Effector memory CD8-positive, alpha-beta T cell (primary cell): Measurements from ENCODE around the gene FBXO10.

Experiments used
- ATAC-seq: fragments of 150-1000 bp; cut with Tn5 transposase; replicated peaks from 2 replicates; pipeline ENCODE4 v1.10.0; 2021; ENCODE audit warnings: mild to moderate bottlenecking, moderate library complexity
- DNase-seq, 3 experiments: peaks; one replicate each; pipeline ENCODE4 v3.0.0; 2021
- H3K27ac Mint-ChIP-seq, 2 donors: one replicate each; pipeline ENCODE4 v1.8.0; 2022; ENCODE audit warnings: mild to moderate bottlenecking in 2 of 2, mixed read lengths in 2 of 2, moderate library complexity in 2 of 2
- H3K27me3 Mint-ChIP-seq, 2 donors: one replicate each; pipeline ENCODE4 v1.8.0; 2022; ENCODE audit warnings: mixed read lengths in 2 of 2
- H3K36me3 Mint-ChIP-seq: one replicate; pipeline ENCODE4 v1.8.0; 2022; ENCODE audit warnings: mild to moderate bottlenecking, moderate library complexity, mixed read lengths; ENCODE audit not compliant: insufficient read depth
- H3K4me1 Mint-ChIP-seq, 2 donors: one replicate each; pipeline ENCODE4 v1.8.0; 2022; ENCODE audit warnings: low read depth in 2 of 2, mixed read lengths in 2 of 2
- H3K4me3 Mint-ChIP-seq, 2 donors: one replicate each; pipeline ENCODE4 v1.8.0; 2022; ENCODE audit warnings: mild to moderate bottlenecking in 2 of 2, mixed read lengths in 2 of 2, moderate library complexity in 2 of 2
- H3K9me3 Mint-ChIP-seq, 2 donors: one replicate each; pipeline ENCODE4 v1.8.0; 2022; ENCODE audit warnings: mixed read lengths in 2 of 2

FBXO10 gene

GRCh38 chr9:37575001-37575400 is 1.2 kb downstream of the FBXO10 start:
- Mint-ChIP-seq H3K27ac (peak overlapping the region in 1 of 2 donors; percentile 31), H3K36me3 (peaks cover 5% of the 10 kb centered on the region), H3K9me3 (no peaks in the 10 kb centered on the region), H3K27me3 (no peaks in the 10 kb centered on the region), H3K4me3 (peak overlapping the region; percentile 66 to 86), H3K4me1 (peaks cover 13 to 16% of the 10 kb centered on the region in 2 donors)
- no peak for ATAC-seq
- no peak for DNase-seq

GRCh38 chr9:37574241-37574721 is 1.9 kb downstream of the FBXO10 start:
- Mint-ChIP-seq H3K27me3 (no peaks in the 10 kb centered on the region), H3K4me1 (peaks cover 13 to 16% of the 10 kb centered on the region in 2 donors), H3K36me3 (peaks cover 5% of the 10 kb centered on the region), H3K9me3 (no peaks in the 10 kb centered on the region), H3K27ac (no peak overlapping the region), H3K4me3 (no peak overlapping the region)
- DNase-seq, result no peak
- ATAC-seq, result no peak

- Mint-ChIP-seq H3K27ac (peak overlapping the region in 1 of 2 donors; percentile 7), H3K4me3 (no peak overlapping the region), H3K36me3 (peaks cover 2% of the 10 kb centered on the region), H3K4me1 (peaks cover 5 to 8% of the 10 kb centered on the region in 2 donors), H3K27me3 (no peaks in the 10 kb centered on the region), H3K9me3 (no peaks in the 10 kb centered on the region)
- ATAC-seq, result no peak
- DNase-seq, result no peak
Measured at GRCh38 chr9:37571282-37571681, 4.9 kb downstream of the FBXO10 start.

GRCh38 chr9:37566716-37567115 is 9.5 kb downstream of the FBXO10 start:
- Mint-ChIP-seq H3K27ac (no peak overlapping the region), H3K36me3 (peaks cover 4% of the 10 kb centered on the region), H3K27me3 (no peaks in the 10 kb centered on the region), H3K4me1 (peaks cover 0 to under 1% of the 10 kb centered on the region in 2 donors), H3K9me3 (no peaks in the 10 kb centered on the region), H3K4me3 (no peak overlapping the region)
- ATAC-seq, result no peak
- no peak for DNase-seq

GRCh38 chr9:37565661-37566618 is 10.2 kb downstream of the FBXO10 start:
- no peaks in the 10 kb centered on the region for H3K9me3 Mint-ChIP-seq
- no peak overlapping the region for H3K4me3 Mint-ChIP-seq
- ATAC-seq (no peak), DNase-seq (no peak)
- peaks cover 4% of the 10 kb centered on the region for H3K36me3 Mint-ChIP-seq
- H3K27me3 Mint-ChIP-seq, result no peaks in the 10 kb centered on the region
- H3K4me1 Mint-ChIP-seq, result no peaks in the 10 kb centered on the region
- H3K27ac Mint-ChIP-seq, result no peak overlapping the region

GRCh38 chr9:37564916-37565315 is 11.3 kb downstream of the FBXO10 start:
- no peak for ATAC-seq
- peaks cover 4% of the 10 kb centered on the region for H3K36me3 Mint-ChIP-seq
- no peak for DNase-seq
- H3K27ac Mint-ChIP-seq, result no peak overlapping the region
- H3K4me3 Mint-ChIP-seq, result no peak overlapping the region
- no peaks in the 10 kb centered on the region for H3K4me1 Mint-ChIP-seq
- H3K9me3 Mint-ChIP-seq, result no peaks in the 10 kb centered on the region
- H3K27me3 Mint-ChIP-seq, result no peaks in the 10 kb centered on the region

GRCh38 chr9:37563806-37564513 is 12.2 kb downstream of the FBXO10 start:
- Mint-ChIP-seq H3K36me3 (peaks cover 4% of the 10 kb centered on the region), H3K9me3 (no peaks in the 10 kb centered on the region), H3K4me3 (no peak overlapping the region), H3K27ac (no peak overlapping the region), H3K27me3 (no peaks in the 10 kb centered on the region), H3K4me1 (no peaks in the 10 kb centered on the region)
- ATAC-seq (no peak), DNase-seq (no peak)

- DNase-seq (no peak), ATAC-seq (no peak)
- Mint-ChIP-seq H3K27me3 (no peaks in the 10 kb centered on the region), H3K4me3 (no peak overlapping the region), H3K27ac (no peak overlapping the region), H3K36me3 (peaks cover 4% of the 10 kb centered on the region), H3K9me3 (no peaks in the 10 kb centered on the region), H3K4me1 (no peaks in the 10 kb centered on the region)
Measured at GRCh38 chr9:37562826-37563225, 13.4 kb downstream of the FBXO10 start.

- H3K4me1 Mint-ChIP-seq, result no peaks in the 10 kb centered on the region
- H3K36me3 Mint-ChIP-seq, result peaks cover 4% of the 10 kb centered on the region
- H3K27me3 Mint-ChIP-seq, result no peaks in the 10 kb centered on the region
- DNase-seq, result no peak
- H3K4me3 Mint-ChIP-seq, result no peak overlapping the region
- no peaks in the 10 kb centered on the region for H3K9me3 Mint-ChIP-seq
- no peak overlapping the region for H3K27ac Mint-ChIP-seq
- no peak for ATAC-seq
Measured at GRCh38 chr9:37561682-37562081, 14.5 kb downstream of the FBXO10 start.

- no peaks in the 10 kb centered on the region for H3K9me3 Mint-ChIP-seq
- no peak overlapping the region for H3K4me3 Mint-ChIP-seq
- H3K4me1 Mint-ChIP-seq, result no peaks in the 10 kb centered on the region
- no peaks in the 10 kb centered on the region for H3K27me3 Mint-ChIP-seq
- no peaks in the 10 kb centered on the region for H3K36me3 Mint-ChIP-seq
- DNase-seq, result no peak
- H3K27ac Mint-ChIP-seq, result no peak overlapping the region
- no peak for ATAC-seq
Measured at GRCh38 chr9:37559855-37560592, 16.2 kb downstream of the FBXO10 start.

GRCh38 chr9:37559125-37559524 is 17.1 kb downstream of the FBXO10 start:
- Mint-ChIP-seq H3K4me3 (no peak overlapping the region), H3K4me1 (no peaks in the 10 kb centered on the region), H3K27ac (no peak overlapping the region), H3K27me3 (no peaks in the 10 kb centered on the region), H3K36me3 (no peaks in the 10 kb centered on the region), H3K9me3 (no peaks in the 10 kb centered on the region)
- DNase-seq (no peak), ATAC-seq (no peak)

GRCh38 chr9:37555786-37556185 is 20.4 kb downstream of the FBXO10 start:
- Mint-ChIP-seq H3K27me3 (no peaks in the 10 kb centered on the region), H3K27ac (no peak overlapping the region), H3K4me1 (no peaks in the 10 kb centered on the region), H3K4me3 (no peak overlapping the region), H3K9me3 (no peaks in the 10 kb centered on the region), H3K36me3 (no peaks in the 10 kb centered on the region)
- no peak for DNase-seq
- ATAC-seq, result no peak

GRCh38 chr9:37554318-37554717 is 21.9 kb downstream of the FBXO10 start:
- Mint-ChIP-seq H3K9me3 (no peaks in the 10 kb centered on the region), H3K36me3 (no peaks in the 10 kb centered on the region), H3K27me3 (no peaks in the 10 kb centered on the region), H3K27ac (no peak overlapping the region), H3K4me3 (no peak overlapping the region), H3K4me1 (no peaks in the 10 kb centered on the region)
- no peak for ATAC-seq
- no peak for DNase-seq
